GM12875 (cell line): ENCODE measurements around the gene CREB3L2.

Source experiments
- H3K4me3 ChIP-seq: one replicate; pipeline ENCODE4 v1.5.1; 2011; ENCODE audit warnings: low read depth, low read length, control low read depth
- TF ChIP-seq, protein P1 (sequence below): IDR thresholded peaks from 2 replicates; pipeline ENCODE4 v1.5.1; 2011; ENCODE audit warnings: low read depth, mild to moderate bottlenecking, control low read depth, inconsistent platforms, low read length, moderate library complexity, borderline replicate concordance; ENCODE audit not compliant: insufficient read depth

The CREB3L2 gene

DNA sequence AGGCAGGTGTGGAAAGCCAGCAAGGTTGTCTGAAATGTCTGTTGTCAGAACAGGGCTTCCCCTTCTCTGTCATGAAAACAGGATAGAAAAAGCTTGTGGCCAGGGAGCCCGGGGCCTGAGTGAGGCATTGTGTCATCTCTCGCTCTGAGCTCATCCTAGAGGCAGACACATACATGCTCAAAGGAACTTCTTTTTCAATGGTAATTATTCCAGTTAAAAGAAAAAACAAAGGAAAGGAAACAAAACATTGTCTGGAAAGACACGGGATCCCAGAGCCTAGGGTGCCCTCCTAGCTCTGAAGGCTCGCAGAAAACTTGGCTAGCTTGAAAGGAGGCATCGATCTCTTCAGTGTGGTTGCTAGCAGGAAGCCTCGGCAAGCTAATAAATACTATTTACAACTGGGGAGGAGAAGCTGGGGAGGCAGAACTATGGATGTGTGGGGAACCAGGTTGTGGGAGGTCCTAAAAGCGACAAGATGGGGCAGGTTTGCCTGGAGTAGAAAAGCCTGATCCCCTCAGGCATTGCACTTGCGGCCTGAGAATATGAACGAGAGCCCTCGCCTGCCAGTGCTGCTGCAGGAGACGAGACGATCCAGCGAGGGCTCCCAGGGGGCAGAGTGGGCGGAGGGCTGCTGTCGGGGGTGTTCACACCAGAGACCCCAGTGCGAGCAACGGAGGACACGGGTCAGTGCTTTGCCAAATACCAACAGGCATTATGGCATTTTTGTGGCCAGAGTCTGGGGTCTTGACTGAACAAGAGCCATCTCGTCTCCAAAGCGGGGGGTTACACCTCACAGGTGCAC lies 122.3 kb downstream of the CREB3L2 start:
- H3K4me3 ChIP-seq: no peak overlapping the region
- TF ChIP-seq, protein P1, sequence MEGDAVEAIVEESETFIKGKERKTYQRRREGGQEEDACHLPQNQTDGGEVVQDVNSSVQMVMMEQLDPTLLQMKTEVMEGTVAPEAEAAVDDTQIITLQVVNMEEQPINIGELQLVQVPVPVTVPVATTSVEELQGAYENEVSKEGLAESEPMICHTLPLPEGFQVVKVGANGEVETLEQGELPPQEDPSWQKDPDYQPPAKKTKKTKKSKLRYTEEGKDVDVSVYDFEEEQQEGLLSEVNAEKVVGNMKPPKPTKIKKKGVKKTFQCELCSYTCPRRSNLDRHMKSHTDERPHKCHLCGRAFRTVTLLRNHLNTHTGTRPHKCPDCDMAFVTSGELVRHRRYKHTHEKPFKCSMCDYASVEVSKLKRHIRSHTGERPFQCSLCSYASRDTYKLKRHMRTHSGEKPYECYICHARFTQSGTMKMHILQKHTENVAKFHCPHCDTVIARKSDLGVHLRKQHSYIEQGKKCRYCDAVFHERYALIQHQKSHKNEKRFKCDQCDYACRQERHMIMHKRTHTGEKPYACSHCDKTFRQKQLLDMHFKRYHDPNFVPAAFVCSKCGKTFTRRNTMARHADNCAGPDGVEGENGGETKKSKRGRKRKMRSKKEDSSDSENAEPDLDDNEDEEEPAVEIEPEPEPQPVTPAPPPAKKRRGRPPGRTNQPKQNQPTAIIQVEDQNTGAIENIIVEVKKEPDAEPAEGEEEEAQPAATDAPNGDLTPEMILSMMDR: no peak

DNA sequence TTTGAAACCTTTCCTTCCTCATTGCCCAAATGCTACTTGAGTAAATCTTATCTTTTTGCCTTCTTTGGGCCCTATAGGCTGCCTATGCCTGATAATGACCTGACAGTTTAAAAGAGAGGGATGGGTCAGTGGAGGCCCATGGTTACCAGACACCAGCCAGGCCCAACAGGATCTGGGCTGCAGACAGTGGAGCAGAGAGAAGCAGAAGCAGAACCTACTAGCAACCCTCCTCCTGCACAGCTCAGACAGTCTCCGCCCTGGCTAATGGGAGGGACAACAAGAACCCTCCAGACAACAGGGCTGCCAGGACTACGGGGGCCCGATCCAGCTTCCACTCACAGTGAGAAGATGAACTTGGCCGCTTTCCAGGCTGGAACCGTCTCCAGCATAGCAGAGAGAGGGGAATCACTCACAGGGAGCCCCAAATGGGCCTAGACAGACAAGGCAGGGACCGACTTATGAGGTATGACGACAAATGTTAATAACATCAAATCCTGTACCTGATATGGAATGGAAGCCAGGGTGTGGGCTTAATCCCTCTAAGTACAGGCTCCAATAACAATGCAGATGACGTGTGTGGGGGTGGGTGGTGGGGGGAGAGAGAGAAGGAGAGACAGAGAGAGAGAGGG lies 123.4 kb downstream of the CREB3L2 start:
- TF ChIP-seq, protein P1: no peak
- H3K4me3 ChIP-seq: no peak overlapping the region

DNA sequence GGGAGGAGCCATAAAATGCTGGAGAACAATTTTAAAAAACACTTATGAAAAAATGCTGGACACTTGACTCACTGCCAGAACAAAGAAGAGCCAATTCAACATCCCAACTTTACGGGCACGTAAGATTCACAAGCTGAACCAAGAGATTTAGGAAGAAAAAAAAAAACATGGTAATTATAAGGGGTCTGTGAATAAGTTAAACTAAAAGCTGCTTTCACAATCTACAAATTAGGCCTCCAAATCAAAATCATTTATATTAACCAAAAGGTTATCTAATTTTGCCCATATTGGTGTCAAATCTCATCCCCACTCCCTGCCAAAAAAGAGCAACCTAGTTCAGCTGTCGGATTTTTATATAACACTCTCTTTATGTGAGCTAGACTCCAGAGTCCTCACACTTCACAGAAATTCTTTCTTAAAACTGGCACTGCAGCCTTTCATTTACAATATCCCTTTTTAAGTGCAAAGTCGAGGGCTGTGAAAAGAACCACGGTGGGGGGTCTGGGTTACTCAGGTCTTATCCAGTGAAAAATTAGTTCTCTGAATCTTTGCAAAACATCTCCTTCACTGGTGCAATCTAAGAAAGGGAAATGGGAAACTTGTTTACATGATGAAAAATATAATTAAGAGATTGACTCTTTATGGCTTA lies 124.7 kb downstream of the CREB3L2 start:
- TF ChIP-seq, protein P1: no peak
- no peak overlapping the region for H3K4me3 ChIP-seq

DNA sequence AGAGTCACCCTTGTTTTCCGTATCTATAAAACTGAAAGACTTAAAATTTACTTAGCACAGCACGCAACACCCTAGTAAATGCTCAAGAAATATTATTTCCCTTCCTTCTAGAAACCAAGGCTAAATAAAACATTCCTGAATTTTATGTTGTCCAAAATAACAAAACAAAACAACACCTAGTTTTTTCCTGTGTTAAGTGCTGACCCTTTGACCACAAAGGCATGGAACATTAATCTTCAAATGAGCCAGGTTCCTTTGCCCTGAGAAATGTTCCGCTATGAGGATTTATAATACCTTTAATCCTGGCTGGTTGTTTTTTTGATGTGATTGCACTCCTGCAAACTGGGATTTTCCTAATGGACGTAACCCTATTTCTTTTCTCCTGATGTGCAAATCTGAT lies 126.1 kb downstream of the CREB3L2 start:
- TF ChIP-seq, protein P1: no peak

DNA sequence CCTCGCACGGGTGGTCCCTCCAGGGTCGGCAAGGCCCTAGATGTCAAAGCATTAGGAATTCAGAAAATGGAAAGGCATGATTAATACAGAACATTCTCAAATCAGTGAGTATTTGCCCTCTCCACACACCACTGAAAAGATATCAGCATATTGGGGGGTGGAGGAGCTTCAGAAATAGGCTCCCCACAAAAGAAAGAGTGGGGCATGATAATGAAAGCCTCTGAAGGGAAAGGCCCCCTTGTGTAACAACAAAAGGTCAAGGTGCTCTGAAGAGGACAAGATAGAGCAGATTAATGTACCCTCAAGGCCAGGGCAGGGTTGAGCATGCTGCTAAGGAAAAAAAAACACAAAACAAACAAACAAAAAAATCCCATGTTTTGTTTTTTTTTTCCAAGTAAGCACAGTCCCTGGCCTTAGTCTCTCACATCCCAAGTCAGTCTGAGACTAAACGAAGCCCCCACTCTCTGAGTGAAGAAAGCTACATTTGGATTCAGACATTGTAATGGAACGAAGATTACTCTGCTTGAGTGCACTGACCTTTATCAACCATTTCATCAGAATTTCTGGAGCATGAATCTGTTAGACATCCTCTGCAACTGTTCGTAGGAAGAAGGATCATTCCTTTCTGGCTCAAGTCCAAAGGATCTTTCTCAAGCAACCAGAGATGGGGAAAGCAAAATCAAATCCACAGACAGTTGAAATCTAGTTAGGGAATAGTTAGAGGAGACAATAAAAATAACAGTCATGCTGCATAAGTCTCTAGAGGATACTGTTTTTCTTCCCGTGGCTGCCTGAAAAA lies 127.7 kb downstream of the CREB3L2 start:
- TF ChIP-seq, protein P1: no peak
- H3K4me3 ChIP-seq: no peak overlapping the region

More for the DNA sequence above, 126.1 kb downstream of the CREB3L2 start:
- H3K4me3 ChIP-seq: no peak overlapping the region

DNA sequence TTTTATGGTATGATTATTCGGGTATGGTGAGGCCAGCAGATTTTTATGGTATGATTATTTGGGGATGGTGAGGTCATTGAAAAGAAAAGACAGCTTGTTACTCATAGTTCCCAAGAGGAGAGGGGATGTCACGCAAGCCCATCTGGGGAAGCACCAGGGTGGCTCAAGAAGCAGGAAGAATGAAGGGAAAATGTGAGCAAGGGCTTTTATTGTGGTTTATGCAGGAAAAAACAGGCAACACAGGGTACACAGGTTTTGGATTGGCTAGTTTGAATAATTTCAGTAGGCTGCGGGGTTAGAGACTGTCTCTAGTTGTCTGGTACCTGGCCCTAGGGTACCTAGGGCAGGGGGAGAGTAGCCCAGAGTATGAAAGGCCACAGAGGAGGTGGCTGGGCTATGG lies 128.4 kb downstream of the CREB3L2 start:
- no peak overlapping the region for H3K4me3 ChIP-seq
- TF ChIP-seq, protein P1: no peak
